ENCODE measurements around the gene UCP2. TPM values are rescaled to one million over a fixed set of nuclear protein-coding genes. Genes with fewer than 3 reads are reported as not detected.

Gene UCP2, protein sequence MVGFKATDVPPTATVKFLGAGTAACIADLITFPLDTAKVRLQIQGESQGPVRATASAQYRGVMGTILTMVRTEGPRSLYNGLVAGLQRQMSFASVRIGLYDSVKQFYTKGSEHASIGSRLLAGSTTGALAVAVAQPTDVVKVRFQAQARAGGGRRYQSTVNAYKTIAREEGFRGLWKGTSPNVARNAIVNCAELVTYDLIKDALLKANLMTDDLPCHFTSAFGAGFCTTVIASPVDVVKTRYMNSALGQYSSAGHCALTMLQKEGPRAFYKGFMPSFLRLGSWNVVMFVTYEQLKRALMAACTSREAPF
- polyA plus RNA-seq (2013, experiment 1 of 2; ENCODE audit: insufficient read length): 33.5 TPM
- polyA plus RNA-seq (2013, experiment 2 of 2; ENCODE audit: insufficient read length): 28.6 TPM

GRCh38 chr11:73982595-73982989, at the start of gene UCP2:
Gene UCP2 (minus strand): TSS chr11:73982843. CDS start chr11:73978378, 4,465 bp downstream.
- DNase-seq: peak; percentile 81

- no peak for DNase-seq
These were observed 48.4 kb upstream of the UCP2 start for GRCh38 chr11:74030723-74031676.

DNA sequence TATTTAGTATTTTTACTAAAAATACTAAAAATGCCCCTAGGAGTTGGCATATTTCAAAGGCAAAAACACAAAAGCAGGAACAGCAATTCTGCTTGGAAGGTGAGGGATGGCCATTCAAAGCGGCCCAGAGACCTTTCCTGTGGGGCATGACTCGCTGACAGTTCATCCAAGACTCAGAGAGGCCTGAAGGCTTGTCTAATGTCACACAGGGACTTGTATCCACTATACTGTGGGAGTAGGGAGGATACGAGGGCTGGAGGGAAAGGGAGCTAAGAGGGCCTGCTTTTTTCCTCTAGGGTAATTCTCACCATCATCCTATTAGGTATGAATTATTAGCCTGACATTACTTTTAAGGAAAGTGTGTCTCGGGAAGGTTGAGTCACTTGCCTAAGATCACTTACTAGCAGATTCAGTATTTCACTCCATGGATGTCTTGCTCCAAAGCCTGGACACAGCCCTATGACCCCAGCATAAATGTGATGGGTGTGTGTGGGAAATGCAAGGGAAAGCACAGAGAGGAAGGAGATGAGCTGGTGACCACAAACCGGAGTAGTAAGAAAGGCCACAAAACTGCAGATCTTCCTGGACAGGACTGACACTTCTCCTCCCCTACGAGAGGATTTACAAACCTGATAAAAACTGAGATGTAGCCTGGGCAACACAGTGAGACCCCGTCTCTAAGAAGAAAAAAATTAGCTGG, 43.0 kb upstream of the UCP2 start:
- DNase-seq: peak; percentile 52

DNA sequence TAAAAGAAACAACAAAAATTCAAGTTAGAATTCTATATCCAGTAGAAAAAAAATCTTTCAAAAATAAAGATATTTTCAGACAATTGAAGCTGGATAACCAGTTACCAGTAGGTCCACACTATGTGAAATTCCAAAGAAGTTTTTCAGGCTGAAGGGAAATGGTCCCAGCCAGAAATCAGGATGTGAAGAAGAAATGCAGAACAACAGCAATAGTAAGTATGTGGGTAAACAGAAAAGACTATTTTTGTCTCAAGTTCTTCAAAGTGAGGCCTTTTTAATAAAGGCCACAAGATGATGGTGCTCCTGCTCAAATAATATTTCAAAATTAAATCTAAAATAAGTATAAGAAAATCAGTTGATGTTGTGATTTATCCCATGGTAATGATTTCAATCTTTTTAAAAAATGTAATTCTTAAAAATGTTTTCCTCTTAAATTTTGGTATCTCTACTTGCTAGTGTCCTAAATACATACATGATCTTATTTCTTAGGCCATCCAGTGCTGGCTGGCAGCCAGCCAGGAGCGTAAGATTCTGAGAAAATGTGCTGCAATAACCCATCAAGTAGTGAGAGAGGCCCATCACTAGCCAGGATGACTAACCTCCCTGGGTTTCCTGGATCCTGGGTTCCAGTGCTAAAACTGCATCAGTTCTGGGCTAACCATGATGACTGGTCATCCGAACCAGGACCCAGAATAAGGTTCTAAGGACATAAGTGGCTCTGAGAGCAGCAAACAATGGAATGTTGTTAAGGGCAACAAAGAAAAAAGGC, 41.8 kb upstream of the UCP2 start:
- DNase-seq: peak; percentile 72

DNA sequence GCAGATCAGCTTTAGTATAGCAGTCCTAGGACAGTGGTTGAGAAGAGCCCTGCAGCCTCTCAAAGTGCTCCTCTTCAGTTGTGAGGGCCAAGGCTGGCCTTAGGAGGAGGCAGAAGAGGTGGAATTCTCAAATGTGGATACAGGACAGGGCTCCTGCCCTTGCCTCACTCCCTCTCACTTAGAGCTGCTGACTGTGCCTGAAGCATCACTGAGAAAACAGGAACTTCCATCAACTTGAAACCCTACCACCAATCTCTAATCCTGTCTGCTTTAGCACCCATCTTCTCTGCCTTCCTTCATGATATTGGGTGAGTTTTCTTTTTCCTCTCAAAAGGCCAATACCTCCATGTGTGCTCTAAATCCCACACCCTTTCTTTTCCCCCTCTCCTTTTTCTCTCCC, 40.6 kb upstream of the UCP2 start:
- no peak for DNase-seq

GRCh38 chr11:74022546-74022945, 39.9 kb upstream of the UCP2 start:
- DNase-seq: no peak

GRCh38 chr11:74021998-74022397, 39.4 kb upstream of the UCP2 start:
- no peak for DNase-seq

DNA sequence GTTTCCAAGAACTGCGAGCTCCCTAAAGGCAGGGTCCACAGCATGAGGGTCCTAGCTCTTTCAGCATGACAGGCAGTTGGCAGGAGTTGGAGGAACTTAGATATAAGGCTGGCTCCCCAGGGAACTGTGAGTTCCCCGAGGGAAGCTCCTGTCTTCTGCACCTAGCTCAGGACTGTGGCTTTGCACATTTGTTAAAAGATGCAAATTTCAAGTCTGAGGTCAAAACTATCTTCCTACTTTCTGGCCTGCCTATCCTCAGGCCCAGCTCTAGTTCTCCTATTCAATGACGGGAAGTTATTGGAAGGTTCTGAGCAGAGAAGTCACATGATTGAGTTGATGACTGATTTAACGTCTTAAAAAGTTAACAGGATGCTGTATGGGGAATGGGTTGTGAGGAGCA, 37.9 kb upstream of the UCP2 start:
- no peak for DNase-seq

- DNase-seq: no peak
These were observed 37.2 kb upstream of the UCP2 start for GRCh38 chr11:74019860-74020259.

- DNase-seq: no peak
These were observed 36.6 kb upstream of the UCP2 start for GRCh38 chr11:74019104-74019738.

GRCh38 chr11:74018331-74019005, 35.8 kb upstream of the UCP2 start:
- DNase-seq: no peak

DNA sequence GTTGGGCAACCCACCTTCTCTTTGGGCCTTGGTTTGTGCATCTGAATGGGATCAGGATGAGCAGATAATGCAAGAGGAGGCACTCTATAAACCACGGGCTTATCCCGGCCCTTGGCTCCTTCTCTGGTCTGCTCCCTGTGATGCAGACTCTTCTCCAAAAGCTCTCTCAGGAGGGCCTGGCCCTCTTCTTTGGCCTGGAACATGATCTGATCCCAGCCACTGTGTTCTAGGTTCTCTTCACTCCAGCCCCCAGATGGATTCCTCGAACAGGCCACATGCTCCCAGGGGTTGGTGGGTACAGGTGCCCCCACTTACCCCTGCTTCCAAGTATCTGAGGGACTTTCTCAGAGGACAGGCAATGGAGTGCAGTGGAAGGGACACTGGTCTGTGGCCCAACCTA, 35.0 kb upstream of the UCP2 start:
- no peak for DNase-seq

DNA sequence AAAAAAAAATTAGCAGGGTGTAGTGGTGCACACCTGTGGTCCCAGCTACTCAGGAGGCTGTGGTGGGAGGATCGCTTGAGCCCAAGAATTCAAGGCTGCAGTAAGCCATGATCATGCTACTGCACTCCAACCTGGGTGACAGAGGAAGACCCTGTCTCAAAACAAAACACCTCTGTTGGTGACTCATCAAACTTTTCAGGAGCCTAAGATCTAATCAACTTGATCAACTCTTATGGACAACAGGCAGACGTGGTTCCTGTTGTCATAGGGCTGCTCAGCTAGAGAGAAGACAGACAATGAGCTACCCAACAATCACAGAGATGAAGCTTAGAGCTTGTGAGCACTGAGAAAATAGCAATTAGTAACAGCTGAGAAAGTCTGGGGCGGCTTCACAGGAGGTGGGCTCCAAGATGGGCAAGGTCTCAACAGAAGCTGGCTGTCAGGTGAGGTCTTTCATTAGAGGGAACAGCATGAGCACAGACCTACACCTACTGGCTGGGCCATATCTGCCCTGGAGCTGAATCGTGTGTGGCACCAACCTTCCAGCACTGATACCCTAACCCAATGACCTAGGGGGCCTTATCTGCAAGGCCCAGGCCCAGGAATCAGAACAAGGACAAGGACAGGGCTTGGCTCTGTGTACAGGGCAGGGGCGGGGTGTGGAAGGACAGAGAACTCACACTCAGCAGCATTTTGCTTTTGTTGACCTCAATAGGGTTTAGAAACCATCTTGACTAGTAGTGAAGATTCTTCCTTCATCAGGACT, 33.5 kb upstream of the UCP2 start:
- no peak for DNase-seq

DNA sequence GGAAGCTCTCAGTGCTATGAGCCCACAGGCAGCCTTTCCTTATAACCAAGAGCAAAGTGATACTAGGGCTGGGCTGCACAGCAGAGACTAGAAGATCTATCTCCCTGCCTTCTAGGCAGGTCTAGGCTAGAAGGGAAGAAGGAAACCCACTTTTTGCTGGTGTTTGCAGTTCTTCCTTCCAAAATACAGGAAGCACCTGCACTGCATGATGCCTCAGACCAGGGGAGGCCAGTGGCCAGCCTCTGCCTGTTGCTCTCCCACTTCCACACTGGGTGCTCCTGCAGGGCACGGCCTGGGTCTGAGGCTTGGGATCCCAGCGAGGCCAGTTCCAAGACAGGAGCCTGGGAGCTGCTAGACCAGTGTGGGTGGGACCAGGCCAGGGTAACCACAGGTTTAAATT, 32.2 kb upstream of the UCP2 start:
- no peak for DNase-seq

- DNase-seq: no peak
These were observed 30.5 kb upstream of the UCP2 start for GRCh38 chr11:74013141-74013540.

GRCh38 chr11:74012074-74012809, 29.6 kb upstream of the UCP2 start:
- no peak for DNase-seq

GRCh38 chr11:74011360-74012073, 28.9 kb upstream of the UCP2 start:
- DNase-seq: peak; percentile 53

Measured in fibroblast of skin of back (primary cell).